Endothelial cell of umbilical vein (primary cell): ENCODE measurements around the gene ADNP. TPM values are rescaled to one million over a fixed set of nuclear protein-coding genes. Genes with fewer than 3 reads are reported as not detected.
A peak's percentile ranks its signal among the peaks of the same experiment; 100 is the strongest.

Experiments
- BruUV-seq: library from RNA; stranded (reverse); fragments of 400-500 nt; replicated peaks from 2 replicates; lab custom pipeline; 2021; lab: Mats Ljungman, UMichigan
- CTCF ChIA-PET: fragments of 300-600, 350-600 bp; sonication (Branson Sonifier 250); formaldehyde crosslinking; loops from one replicate; lab custom pipeline; 2021; ENCODE audit warnings: antibody characterized with exemption, inconsistent platforms; lab: Charles Lee
- POLR2A ChIA-PET: fragments of 300-600, 350-600 bp; sonication (Branson Sonifier 250); formaldehyde crosslinking; loops from one replicate; lab custom pipeline; 2021; ENCODE audit warnings: antibody characterized with exemption, inconsistent platforms; lab: Charles Lee
- DNase-seq: peaks from one replicate; pipeline ENCODE4 v3.0.0-alpha.2; 2011; ENCODE audit warnings: low read depth, low spot score
- FAIRE-seq: peaks from 2 replicates; lab custom pipeline; 2011; peaks lifted over from hg19 to GRCh38; lab: Jason Lieb, UNC
- H2AFZ ChIP-seq: 2 replicates; pipeline ENCODE4 v1.6.0; 2012; ENCODE audit warnings: low read depth, low read length, control low read depth, inconsistent platforms
- H3K27ac ChIP-seq: 2 replicates; pipeline ENCODE4 v1.5.1; 2011; ENCODE audit warnings: low read depth, mild to moderate bottlenecking, control low read depth, low read length, moderate library complexity; ENCODE audit not compliant: insufficient read depth
- H3K27me3 ChIP-seq, 2 experiments: 2 replicates each; pipeline versions ENCODE4 v1.6.0 to v1.6.1; 2011; ENCODE audit warnings: low read length in 2 of 2, mixed read lengths in 1 of 2; ENCODE audit not compliant: control insufficient read depth in 2 of 2, insufficient read depth in 2 of 2
- H3K36me3 ChIP-seq, 2 experiments: 2 replicates in 1 of 2; 3 replicates in 1 of 2; pipeline ENCODE4 v1.5.1; 2011; ENCODE audit warnings: low read length in 2 of 2, mild to moderate bottlenecking in 1 of 2, moderate library complexity in 1 of 2; ENCODE audit not compliant: control insufficient read depth in 2 of 2, insufficient read depth in 2 of 2; ENCODE audit errors: extremely low read depth in 1 of 2
- H3K4me1 ChIP-seq: 3 replicates; pipeline ENCODE4 v1.5.1; 2011; ENCODE audit warnings: mild to moderate bottlenecking, low read length; ENCODE audit not compliant: control insufficient read depth, insufficient read depth; ENCODE audit errors: extremely low read depth
- H3K4me2 ChIP-seq: 2 replicates; pipeline ENCODE4 v1.6.1; 2011; ENCODE audit warnings: low read length, control low read depth, mixed read lengths; ENCODE audit not compliant: insufficient read depth
- H3K4me3 ChIP-seq, 3 experiments: fragments of 200-600 bp in 1 of 3; sonication (generic), shearing (Covaris generic) in 1 of 3; replicated peaks in 1 of 3; 2 replicates each; pipeline ENCODE4 v1.5.1; 2011 to 2016; ENCODE audit warnings: control low read depth in 3 of 3, low read length in 3 of 3, mild to moderate bottlenecking in 2 of 3, inconsistent platforms in 1 of 3, low read depth in 1 of 3, moderate library complexity in 1 of 3; ENCODE audit not compliant: insufficient read depth in 1 of 3
- H3K79me2 ChIP-seq: 2 replicates; pipeline ENCODE4 v1.6.0; 2012; ENCODE audit warnings: low read length, inconsistent platforms; ENCODE audit not compliant: control insufficient read depth, insufficient read depth
- H3K9ac ChIP-seq: replicated peaks from 2 replicates; pipeline ENCODE3; 2011; ENCODE audit warnings: low read length, control low read depth; ENCODE audit not compliant: insufficient read depth; ENCODE audit errors: extremely low read depth
- H3K9me1 ChIP-seq: replicated peaks from 3 replicates; pipeline ENCODE4 v1.6.0; 2011; ENCODE audit warnings: mild to moderate bottlenecking, low read length; ENCODE audit not compliant: control insufficient read depth, insufficient read depth; ENCODE audit errors: extremely low read depth
- H3K9me3 ChIP-seq: replicated peaks from 2 replicates; pipeline ENCODE4 v1.5.1; 2012; ENCODE audit warnings: low read length, inconsistent platforms; ENCODE audit not compliant: control insufficient read depth, insufficient read depth
- H4K20me1 ChIP-seq: replicated peaks from 2 replicates; pipeline ENCODE3; 2011; ENCODE audit warnings: mild to moderate bottlenecking, low read length; ENCODE audit not compliant: control insufficient read depth, insufficient read depth; ENCODE audit errors: extremely low read depth
- EZH2 ChIP-seq: IDR thresholded peaks from 2 replicates; pipeline ENCODE4 v1.6.1; 2012; ENCODE audit warnings: borderline replicate concordance, low read depth, mild to moderate bottlenecking, moderate library complexity, low read length, inconsistent platforms; ENCODE audit not compliant: severe bottlenecking
- FOS ChIP-seq: IDR thresholded peaks from 2 replicates; pipeline ENCODE4 v1.6.1; 2011; ENCODE audit warnings: mild to moderate bottlenecking, low read length, moderate library complexity, borderline replicate concordance; ENCODE audit not compliant: insufficient read depth
- GATA2 ChIP-seq: IDR thresholded peaks from 2 replicates; pipeline ENCODE4 v1.7.0; 2011; ENCODE audit warnings: low read depth, mild to moderate bottlenecking, moderate library complexity, mixed read lengths, low read length; ENCODE audit not compliant: insufficient read length, insufficient read depth
- JUN ChIP-seq: IDR thresholded peaks from 2 replicates; pipeline ENCODE4 v1.6.1; 2011; ENCODE audit warnings: borderline replicate concordance, low read depth; ENCODE audit not compliant: insufficient read length, insufficient read depth
- MYC ChIP-seq: IDR thresholded peaks from one replicate; pipeline ENCODE4 v1.6.1; 2011; ENCODE audit warnings: mild to moderate bottlenecking, low read depth, low read length
- POLR2A ChIP-seq: IDR thresholded peaks from 2 replicates; pipeline ENCODE4 v1.6.1; 2012; ENCODE audit warnings: low read depth, mild to moderate bottlenecking, control low read depth, low read length
- POLR2AphosphoS5 ChIP-seq: IDR thresholded peaks from 2 replicates; pipeline ENCODE4 v1.6.1; 2012; ENCODE audit warnings: low read depth, mild to moderate bottlenecking, control low read depth, low read length, moderate library complexity; ENCODE audit not compliant: insufficient read depth
- dilution Hi-C: fragments of 300-500 bp; cut with MboI; formaldehyde crosslinking; loops from one replicate; pipeline ENCODE4 v1.15.0; 2019; ENCODE audit warnings: low sequenced_read_pairs; ENCODE audit not compliant: extremely low pct_ligation_motif_present
- intact Hi-C: fragments of 100-400 bp; cut with micrococcal nuclease; formaldehyde crosslinking; loops from one replicate; pipeline ENCODE4 v1.10.0; 2022
- polyA plus RNA-seq, 4 experiments: library from polyadenylated mRNA; depleted of rRNA in 3 of 4; stranded (reverse) in 3 of 4; unstranded in 1 of 4; fragments of >200 nt; gene quantifications; 2 replicates each; pipeline versions ENCODE4 v1.2.1 to v1.2.3, GENCODE V29; 2011 to 2012; ENCODE audit warnings: missing spikeins in 1 of 4
- total RNA-seq: library from RNA; stranded (reverse); gene quantifications from 2 replicates; pipeline ENCODE4 v1.2.3, GENCODE V29; 2021
- TF ChIP-seq, protein P1 (sequence below): IDR thresholded peaks from 2 replicates; pipeline ENCODE4 v1.6.1; 2011; ENCODE audit not compliant: insufficient read depth, insufficient read length
- TF ChIP-seq, protein P2 (sequence below), 2 donors: IDR thresholded peaks; 1 replicate in 1 of 2; 2 replicates in 1 of 2; pipeline ENCODE4 v1.5.1; 2011; ENCODE audit warnings: low read length in 2 of 2, mild to moderate bottlenecking in 2 of 2, moderate library complexity in 2 of 2, control low read depth in 1 of 2, inconsistent platforms in 1 of 2, low read depth in 1 of 2; ENCODE audit not compliant: insufficient read depth in 1 of 2; ENCODE audit errors: extremely low read depth in 1 of 2

Gene ADNP
- total and polyA plus RNA-seq, 2 donors (not counting 3 experiments of a cell fraction or from before 2014, with no cell fraction given): 17.8 to 66.0 TPM

DNA sequence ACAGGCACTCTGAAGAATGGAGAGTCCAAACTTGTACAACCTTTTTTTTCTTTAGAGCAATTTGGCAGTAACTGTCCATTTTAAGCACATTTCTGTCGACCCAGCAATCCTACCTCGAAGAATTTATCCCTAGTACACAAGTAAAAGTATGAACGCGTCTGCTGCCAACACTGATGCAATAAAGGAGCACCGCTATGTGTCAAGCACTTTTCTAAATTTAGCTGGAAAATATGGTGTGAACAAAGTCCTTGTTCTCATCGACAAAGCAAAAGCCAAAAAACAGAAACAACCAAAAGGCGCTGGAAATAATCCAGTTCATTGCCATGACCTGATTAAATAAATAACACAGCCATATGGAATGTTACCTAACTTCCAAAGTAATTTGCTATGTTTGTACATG is 26.0 kb upstream of the ADNP start:
- no TSS peak for BruUV-seq
- H3K27me3 ChIP-seq: no peaks in the 10 kb centered on the region
- peaks cover 0 to 9% of the 10 kb centered on the region in 2 experiments for H3K36me3 ChIP-seq

More for the DNA sequence above, 26.0 kb upstream of the ADNP start:
- H3K79me2 ChIP-seq: peaks cover 71% of the 10 kb centered on the region
- H3K4me1 ChIP-seq: peaks cover 24% of the 10 kb centered on the region
- H3K9me1 ChIP-seq: no peaks in the 10 kb centered on the region
- POLR2A ChIA-PET: interaction anchor here (2.3 kb wide), 1 partner anchor 25 kb away, joined by 15 read pairs; the partner anchor contains the start of gene ADNP
- CTCF ChIA-PET: interaction anchor here (0.8 to 2.5 kb wide), 7 partner anchors 24 to 163 kb away, joined by 3 to 21 read pairs (median 9); partner anchors contain the start of genes ADNP and BCAS4
- H3K27ac ChIP-seq: peak overlapping the region; percentile 96
- no peaks in the 10 kb centered on the region for H3K9me3 ChIP-seq
- no peaks in the 10 kb centered on the region for H4K20me1 ChIP-seq
- FAIRE-seq (no peak), DNase-seq (peak; percentile 8)
- intact Hi-C loops: no loop called here
- no peak for TF ChIP-seq FOS
- TF ChIP-seq, protein P1, sequence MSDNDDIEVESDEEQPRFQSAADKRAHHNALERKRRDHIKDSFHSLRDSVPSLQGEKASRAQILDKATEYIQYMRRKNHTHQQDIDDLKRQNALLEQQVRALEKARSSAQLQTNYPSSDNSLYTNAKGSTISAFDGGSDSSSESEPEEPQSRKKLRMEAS: no peak
- no peak for TF ChIP-seq POLR2A
- TF ChIP-seq EZH2: no peak
- TF ChIP-seq, protein P2, sequence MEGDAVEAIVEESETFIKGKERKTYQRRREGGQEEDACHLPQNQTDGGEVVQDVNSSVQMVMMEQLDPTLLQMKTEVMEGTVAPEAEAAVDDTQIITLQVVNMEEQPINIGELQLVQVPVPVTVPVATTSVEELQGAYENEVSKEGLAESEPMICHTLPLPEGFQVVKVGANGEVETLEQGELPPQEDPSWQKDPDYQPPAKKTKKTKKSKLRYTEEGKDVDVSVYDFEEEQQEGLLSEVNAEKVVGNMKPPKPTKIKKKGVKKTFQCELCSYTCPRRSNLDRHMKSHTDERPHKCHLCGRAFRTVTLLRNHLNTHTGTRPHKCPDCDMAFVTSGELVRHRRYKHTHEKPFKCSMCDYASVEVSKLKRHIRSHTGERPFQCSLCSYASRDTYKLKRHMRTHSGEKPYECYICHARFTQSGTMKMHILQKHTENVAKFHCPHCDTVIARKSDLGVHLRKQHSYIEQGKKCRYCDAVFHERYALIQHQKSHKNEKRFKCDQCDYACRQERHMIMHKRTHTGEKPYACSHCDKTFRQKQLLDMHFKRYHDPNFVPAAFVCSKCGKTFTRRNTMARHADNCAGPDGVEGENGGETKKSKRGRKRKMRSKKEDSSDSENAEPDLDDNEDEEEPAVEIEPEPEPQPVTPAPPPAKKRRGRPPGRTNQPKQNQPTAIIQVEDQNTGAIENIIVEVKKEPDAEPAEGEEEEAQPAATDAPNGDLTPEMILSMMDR (IDR thresholded peaks at IDR 0.05; ENCODE audit: extremely low read depth in 1 of 2, insufficient read depth in 1 of 2, low read depth in 1 of 2, low read length in 2 of 2): no peak
- no peak for TF ChIP-seq POLR2AphosphoS5
- no peak for TF ChIP-seq JUN
- TF ChIP-seq GATA2: no peak
- no peak for TF ChIP-seq MYC
- peak overlapping the region; percentile 55 to 94 (median 80) for H3K4me3 ChIP-seq
- H3K4me2 ChIP-seq: peak overlapping the region; percentile 97
- H3K9ac ChIP-seq: peak overlapping the region; percentile 96
- dilution Hi-C loops: no loop called here
- H2AFZ ChIP-seq: no peak overlapping the region
